ENCODE measurements around the gene BANK1.

BANK1 gene

DNA sequence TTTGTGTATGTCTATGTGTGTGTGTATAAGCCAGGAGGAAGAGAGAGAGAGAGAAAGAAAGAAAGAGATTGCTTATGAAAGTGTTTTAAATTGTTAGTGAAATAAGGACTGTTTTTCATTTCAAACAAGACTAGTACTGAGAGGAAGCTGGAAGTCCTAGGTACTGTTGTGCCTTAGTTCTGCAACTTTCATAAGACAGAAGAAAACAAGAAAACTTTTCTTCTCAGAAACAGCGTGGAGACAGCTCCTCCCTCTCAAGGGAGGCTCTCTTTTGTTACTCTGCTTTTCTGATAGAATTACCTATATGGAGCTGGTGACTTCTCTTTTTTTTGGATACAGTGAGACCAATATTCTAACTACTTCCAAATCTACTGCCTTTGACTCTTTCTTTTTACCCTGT, 62.5 kb downstream of the BANK1 start:
- DNase-seq (ENCODE audit: low read depth), result no peak
- TF ChIP-seq, protein P1, sequence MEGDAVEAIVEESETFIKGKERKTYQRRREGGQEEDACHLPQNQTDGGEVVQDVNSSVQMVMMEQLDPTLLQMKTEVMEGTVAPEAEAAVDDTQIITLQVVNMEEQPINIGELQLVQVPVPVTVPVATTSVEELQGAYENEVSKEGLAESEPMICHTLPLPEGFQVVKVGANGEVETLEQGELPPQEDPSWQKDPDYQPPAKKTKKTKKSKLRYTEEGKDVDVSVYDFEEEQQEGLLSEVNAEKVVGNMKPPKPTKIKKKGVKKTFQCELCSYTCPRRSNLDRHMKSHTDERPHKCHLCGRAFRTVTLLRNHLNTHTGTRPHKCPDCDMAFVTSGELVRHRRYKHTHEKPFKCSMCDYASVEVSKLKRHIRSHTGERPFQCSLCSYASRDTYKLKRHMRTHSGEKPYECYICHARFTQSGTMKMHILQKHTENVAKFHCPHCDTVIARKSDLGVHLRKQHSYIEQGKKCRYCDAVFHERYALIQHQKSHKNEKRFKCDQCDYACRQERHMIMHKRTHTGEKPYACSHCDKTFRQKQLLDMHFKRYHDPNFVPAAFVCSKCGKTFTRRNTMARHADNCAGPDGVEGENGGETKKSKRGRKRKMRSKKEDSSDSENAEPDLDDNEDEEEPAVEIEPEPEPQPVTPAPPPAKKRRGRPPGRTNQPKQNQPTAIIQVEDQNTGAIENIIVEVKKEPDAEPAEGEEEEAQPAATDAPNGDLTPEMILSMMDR (IDR thresholded peaks at IDR 0.05; ENCODE audit: control insufficient read depth, extremely low read depth, insufficient read depth), result no peak
- H3K4me3 ChIP-seq (ENCODE audit: low read depth, low read length), result no peak overlapping the region

DNA sequence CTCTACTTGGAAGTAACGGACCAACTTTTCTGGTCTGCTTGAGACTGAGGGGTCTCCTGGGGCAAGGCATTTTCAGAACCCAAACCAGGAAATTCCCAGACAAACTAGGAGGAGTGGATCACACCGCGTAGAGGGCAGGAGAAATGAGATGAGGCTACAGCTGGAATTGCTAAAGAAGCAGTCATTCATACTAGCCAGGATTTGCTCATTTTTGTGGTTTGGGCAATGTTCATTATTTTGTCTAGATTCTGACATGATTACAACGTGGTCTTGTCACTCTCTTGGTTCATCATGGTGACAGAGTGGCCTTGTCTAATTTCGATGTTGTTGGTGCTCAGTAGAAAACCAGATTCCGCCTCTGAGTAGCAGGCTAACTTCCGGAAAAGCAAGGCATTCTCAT, 63.2 kb downstream of the BANK1 start:
- TF ChIP-seq, protein P1 (IDR thresholded peaks at IDR 0.05; ENCODE audit: control insufficient read depth, extremely low read depth, insufficient read depth), result no peak
- no peak for DNase-seq (ENCODE audit: low read depth)
- no peak overlapping the region for H3K4me3 ChIP-seq (ENCODE audit: low read depth, low read length)

- H3K4me3 ChIP-seq (ENCODE audit: low read depth, low read length), result no peak overlapping the region
- DNase-seq (ENCODE audit: low read depth), result no peak
- TF ChIP-seq, protein P1 (IDR thresholded peaks at IDR 0.05; ENCODE audit: control insufficient read depth, extremely low read depth, insufficient read depth), result no peak
These were observed 64.7 kb downstream of the BANK1 start for GRCh38 chr4:101855239-101855638.

DNA sequence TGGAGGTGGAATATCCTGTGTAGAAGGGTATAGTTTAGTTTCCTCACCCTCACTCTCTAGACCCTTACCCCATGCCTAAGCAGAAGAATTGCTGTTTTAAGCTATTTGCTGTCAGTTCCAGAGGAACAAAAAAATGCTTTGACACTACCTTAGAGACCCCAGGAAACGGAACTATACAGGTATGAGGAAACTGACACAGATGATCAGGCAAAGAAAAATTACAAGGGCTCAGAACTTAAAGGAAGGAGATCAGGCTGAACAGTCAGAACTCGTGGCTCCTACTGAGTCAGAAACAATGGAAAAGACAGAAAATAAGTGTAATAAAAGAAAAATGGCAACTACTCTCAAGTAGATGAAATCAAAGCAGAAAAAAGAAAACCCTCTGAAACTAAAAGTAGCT, 65.6 kb downstream of the BANK1 start:
- H3K4me3 ChIP-seq (ENCODE audit: low read depth, low read length), result no peak overlapping the region
- TF ChIP-seq, protein P1 (IDR thresholded peaks at IDR 0.05; ENCODE audit: control insufficient read depth, extremely low read depth, insufficient read depth), result no peak
- DNase-seq (ENCODE audit: low read depth), result no peak

GRCh38 chr4:101857176-101857575, 66.6 kb downstream of the BANK1 start:
- DNase-seq (ENCODE audit: low read depth), result no peak
- TF ChIP-seq, protein P1 (IDR thresholded peaks at IDR 0.05; ENCODE audit: control insufficient read depth, extremely low read depth, insufficient read depth), result no peak
- H3K4me3 ChIP-seq (ENCODE audit: low read depth, low read length), result no peak overlapping the region

DNA sequence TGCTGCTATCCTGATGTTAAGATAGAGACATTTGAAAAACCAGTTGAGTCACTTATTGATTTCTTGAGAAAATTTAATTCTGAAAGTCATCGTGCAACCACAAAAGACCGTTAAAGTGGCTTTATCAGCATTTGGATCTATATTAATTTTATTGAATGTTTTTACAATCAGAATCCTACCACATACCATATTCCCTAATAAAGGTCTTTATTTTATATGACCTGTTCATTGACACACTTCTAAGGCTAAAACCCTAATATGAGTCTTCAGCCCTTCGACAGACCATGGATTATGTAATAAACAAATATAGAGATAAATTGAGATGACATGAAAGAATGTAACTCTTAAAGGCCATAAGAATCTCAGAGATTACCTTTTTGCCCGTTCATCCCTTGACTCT, 68.1 kb downstream of the BANK1 start:
- DNase-seq (ENCODE audit: low read depth), result no peak
- H3K4me3 ChIP-seq (ENCODE audit: low read depth, low read length), result no peak overlapping the region
- TF ChIP-seq, protein P1 (IDR thresholded peaks at IDR 0.05; ENCODE audit: control insufficient read depth, extremely low read depth, insufficient read depth), result no peak

DNA sequence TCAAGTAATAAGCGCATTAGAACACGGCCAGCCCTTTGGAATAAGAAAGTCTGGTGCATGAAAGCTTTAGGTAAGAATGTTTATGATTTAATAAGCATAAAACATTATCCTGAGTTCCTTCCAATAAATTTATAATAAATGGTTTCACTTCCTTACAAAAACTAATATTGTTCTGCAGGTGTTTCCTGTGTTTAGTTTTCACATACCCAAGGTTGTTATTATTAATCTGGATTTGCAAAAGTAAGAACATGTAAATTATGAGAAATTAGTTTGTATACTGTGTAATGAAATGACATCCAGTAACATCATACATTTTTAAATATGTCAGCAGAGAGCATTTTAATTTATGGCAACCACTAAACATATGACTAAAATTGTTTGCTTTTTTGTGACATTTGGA, 72.1 kb downstream of the BANK1 start:
- TF ChIP-seq, protein P1 (IDR thresholded peaks at IDR 0.05; ENCODE audit: control insufficient read depth, extremely low read depth, insufficient read depth), result no peak
- DNase-seq (ENCODE audit: low read depth), result no peak
- H3K4me3 ChIP-seq (ENCODE audit: low read depth, low read length), result no peak overlapping the region
